C4-2B (cell line): ENCODE measurements around the gene CENPX.

ENCODE experiments used
- ZFX ChIP-seq: fragments of 450-650 bp; IDR thresholded peaks from 2 replicates; pipeline ENCODE4 v1.6.1; 2017
- TF ChIP-seq, protein P1 (sequence below): fragments of 450-650 bp; conservative IDR thresholded peaks from 2 replicates; pipeline ENCODE4 v1.5.1; 2017; ENCODE audit warnings: mild to moderate bottlenecking

DNA sequence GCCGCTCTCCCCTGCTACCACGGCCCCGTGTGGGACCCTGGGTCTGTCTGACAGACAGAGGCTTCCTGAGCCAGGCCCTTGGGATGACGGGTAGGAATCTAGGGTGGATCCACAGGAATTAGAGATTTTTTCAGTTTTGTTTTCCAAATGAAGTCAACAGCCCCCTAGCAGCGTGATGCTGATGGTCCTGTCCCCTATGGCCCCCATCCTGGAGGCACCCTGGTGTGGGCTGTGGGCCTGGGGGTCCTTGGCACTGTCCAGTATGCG, 15.5 kb downstream of the CENPX start:
- TF ChIP-seq, protein P1, sequence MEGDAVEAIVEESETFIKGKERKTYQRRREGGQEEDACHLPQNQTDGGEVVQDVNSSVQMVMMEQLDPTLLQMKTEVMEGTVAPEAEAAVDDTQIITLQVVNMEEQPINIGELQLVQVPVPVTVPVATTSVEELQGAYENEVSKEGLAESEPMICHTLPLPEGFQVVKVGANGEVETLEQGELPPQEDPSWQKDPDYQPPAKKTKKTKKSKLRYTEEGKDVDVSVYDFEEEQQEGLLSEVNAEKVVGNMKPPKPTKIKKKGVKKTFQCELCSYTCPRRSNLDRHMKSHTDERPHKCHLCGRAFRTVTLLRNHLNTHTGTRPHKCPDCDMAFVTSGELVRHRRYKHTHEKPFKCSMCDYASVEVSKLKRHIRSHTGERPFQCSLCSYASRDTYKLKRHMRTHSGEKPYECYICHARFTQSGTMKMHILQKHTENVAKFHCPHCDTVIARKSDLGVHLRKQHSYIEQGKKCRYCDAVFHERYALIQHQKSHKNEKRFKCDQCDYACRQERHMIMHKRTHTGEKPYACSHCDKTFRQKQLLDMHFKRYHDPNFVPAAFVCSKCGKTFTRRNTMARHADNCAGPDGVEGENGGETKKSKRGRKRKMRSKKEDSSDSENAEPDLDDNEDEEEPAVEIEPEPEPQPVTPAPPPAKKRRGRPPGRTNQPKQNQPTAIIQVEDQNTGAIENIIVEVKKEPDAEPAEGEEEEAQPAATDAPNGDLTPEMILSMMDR, result no peak
- TF ChIP-seq ZFX, result no peak
